Hypothalamus (tissue), 51 donors: ENCODE measurements around the gene OPCML.
A peak's percentile ranks its signal among the peaks of the same experiment; 100 is the strongest.

Source experiments
- DNase-seq, 51 donors: peaks; one replicate each; lab custom pipeline; 2025; lab: John Stamatoyannopoulos, UW

OPCML gene

GRCh38 chr11:133311230-133311629, 221.1 kb downstream of the OPCML start:
- no peak for DNase-seq

GRCh38 chr11:133306019-133306418, 226.3 kb downstream of the OPCML start:
- no peak for DNase-seq

GRCh38 chr11:133305208-133305956, 226.9 kb downstream of the OPCML start:
- DNase-seq: no peak

- no peak for DNase-seq
Measured at GRCh38 chr11:133303262-133303661, 229.0 kb downstream of the OPCML start.

- no peak for DNase-seq
Measured at GRCh38 chr11:133302056-133302455, 230.2 kb downstream of the OPCML start.

GRCh38 chr11:133300666-133301065, 231.6 kb downstream of the OPCML start:
- DNase-seq: no peak

GRCh38 chr11:133291780-133292179, 240.5 kb downstream of the OPCML start:
- no peak for DNase-seq

GRCh38 chr11:133285359-133285758, 246.9 kb downstream of the OPCML start:
- no peak for DNase-seq

GRCh38 chr11:133284156-133284555, 248.1 kb downstream of the OPCML start:
- no peak for DNase-seq

- DNase-seq: no peak
Measured at GRCh38 chr11:133277886-133278285, 254.4 kb downstream of the OPCML start.

- no peak for DNase-seq
Measured at GRCh38 chr11:133271871-133272776, 260.2 kb downstream of the OPCML start.

GRCh38 chr11:133271206-133271605, 261.1 kb downstream of the OPCML start:
- no peak for DNase-seq

GRCh38 chr11:133269267-133269666, 263.0 kb downstream of the OPCML start:
- DNase-seq: no peak

GRCh38 chr11:133266986-133267385, 265.3 kb downstream of the OPCML start:
- DNase-seq: no peak

GRCh38 chr11:133265530-133266035, 266.7 kb downstream of the OPCML start:
- DNase-seq: peak in 1 of 51 donors; percentile 22

GRCh38 chr11:133263332-133263731, 269.0 kb downstream of the OPCML start:
- no peak for DNase-seq

- no peak for DNase-seq
Measured at GRCh38 chr11:133258751-133259150, 273.6 kb downstream of the OPCML start.

GRCh38 chr11:133254601-133255000, 277.7 kb downstream of the OPCML start:
- DNase-seq: no peak

GRCh38 chr11:133253570-133253969, 278.7 kb downstream of the OPCML start:
- DNase-seq: no peak

GRCh38 chr11:133251841-133252240, 280.5 kb downstream of the OPCML start:
- no peak for DNase-seq

GRCh38 chr11:133249530-133249929, 282.8 kb downstream of the OPCML start:
- no peak for DNase-seq

- DNase-seq: no peak
Measured at GRCh38 chr11:133249065-133249464, 283.2 kb downstream of the OPCML start.
